Neural cell (in vitro differentiated cells): ENCODE data around the gene CIRBP.

Source experiments
- EP300 ChIP-seq: fragments of 450-650 bp; conservative IDR thresholded peaks from 2 replicates; pipeline ENCODE4 v1.6.1; 2014; ENCODE audit warnings: antibody characterized with exemption, mild to moderate bottlenecking, moderate library complexity; ENCODE audit not compliant: poor library complexity, severe bottlenecking
- TAF1 ChIP-seq: IDR thresholded peaks from 2 replicates; pipeline ENCODE4 v1.6.1; 2012; ENCODE audit warnings: low read depth
- TF ChIP-seq, protein P1 (sequence below): fragments of 450-650 bp; IDR thresholded peaks from 2 replicates; pipeline ENCODE4 v1.5.1; 2014; ENCODE audit warnings: antibody characterized with exemption, mild to moderate bottlenecking, moderate library complexity; ENCODE audit not compliant: poor library complexity, severe bottlenecking
- TF ChIP-seq, protein P2 (sequence below): IDR thresholded peaks from 2 replicates; pipeline ENCODE4 v1.6.1; 2012; ENCODE audit warnings: borderline replicate concordance

DNA sequence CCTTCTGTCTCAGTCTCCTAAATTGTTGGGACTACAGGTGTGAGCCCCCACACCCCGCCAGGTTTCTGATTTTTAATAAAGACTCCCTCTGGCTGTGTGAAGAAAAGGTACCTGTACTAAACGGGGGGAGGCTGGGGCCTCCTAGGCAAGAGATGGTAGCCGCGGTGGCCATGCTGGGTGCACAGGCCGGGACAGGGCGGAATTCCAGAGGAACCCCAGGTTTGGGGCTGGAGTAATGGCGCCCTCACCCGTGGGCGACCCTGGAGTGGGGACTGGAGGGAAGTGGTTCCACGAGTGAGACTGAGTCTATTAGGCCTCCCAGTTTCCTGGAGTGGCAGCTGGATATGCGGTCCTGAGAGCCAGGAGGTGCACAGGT, 29.7 kb upstream of the CIRBP start:
- TF ChIP-seq, protein P1, sequence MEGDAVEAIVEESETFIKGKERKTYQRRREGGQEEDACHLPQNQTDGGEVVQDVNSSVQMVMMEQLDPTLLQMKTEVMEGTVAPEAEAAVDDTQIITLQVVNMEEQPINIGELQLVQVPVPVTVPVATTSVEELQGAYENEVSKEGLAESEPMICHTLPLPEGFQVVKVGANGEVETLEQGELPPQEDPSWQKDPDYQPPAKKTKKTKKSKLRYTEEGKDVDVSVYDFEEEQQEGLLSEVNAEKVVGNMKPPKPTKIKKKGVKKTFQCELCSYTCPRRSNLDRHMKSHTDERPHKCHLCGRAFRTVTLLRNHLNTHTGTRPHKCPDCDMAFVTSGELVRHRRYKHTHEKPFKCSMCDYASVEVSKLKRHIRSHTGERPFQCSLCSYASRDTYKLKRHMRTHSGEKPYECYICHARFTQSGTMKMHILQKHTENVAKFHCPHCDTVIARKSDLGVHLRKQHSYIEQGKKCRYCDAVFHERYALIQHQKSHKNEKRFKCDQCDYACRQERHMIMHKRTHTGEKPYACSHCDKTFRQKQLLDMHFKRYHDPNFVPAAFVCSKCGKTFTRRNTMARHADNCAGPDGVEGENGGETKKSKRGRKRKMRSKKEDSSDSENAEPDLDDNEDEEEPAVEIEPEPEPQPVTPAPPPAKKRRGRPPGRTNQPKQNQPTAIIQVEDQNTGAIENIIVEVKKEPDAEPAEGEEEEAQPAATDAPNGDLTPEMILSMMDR, result no peak
- TF ChIP-seq, protein P2, sequence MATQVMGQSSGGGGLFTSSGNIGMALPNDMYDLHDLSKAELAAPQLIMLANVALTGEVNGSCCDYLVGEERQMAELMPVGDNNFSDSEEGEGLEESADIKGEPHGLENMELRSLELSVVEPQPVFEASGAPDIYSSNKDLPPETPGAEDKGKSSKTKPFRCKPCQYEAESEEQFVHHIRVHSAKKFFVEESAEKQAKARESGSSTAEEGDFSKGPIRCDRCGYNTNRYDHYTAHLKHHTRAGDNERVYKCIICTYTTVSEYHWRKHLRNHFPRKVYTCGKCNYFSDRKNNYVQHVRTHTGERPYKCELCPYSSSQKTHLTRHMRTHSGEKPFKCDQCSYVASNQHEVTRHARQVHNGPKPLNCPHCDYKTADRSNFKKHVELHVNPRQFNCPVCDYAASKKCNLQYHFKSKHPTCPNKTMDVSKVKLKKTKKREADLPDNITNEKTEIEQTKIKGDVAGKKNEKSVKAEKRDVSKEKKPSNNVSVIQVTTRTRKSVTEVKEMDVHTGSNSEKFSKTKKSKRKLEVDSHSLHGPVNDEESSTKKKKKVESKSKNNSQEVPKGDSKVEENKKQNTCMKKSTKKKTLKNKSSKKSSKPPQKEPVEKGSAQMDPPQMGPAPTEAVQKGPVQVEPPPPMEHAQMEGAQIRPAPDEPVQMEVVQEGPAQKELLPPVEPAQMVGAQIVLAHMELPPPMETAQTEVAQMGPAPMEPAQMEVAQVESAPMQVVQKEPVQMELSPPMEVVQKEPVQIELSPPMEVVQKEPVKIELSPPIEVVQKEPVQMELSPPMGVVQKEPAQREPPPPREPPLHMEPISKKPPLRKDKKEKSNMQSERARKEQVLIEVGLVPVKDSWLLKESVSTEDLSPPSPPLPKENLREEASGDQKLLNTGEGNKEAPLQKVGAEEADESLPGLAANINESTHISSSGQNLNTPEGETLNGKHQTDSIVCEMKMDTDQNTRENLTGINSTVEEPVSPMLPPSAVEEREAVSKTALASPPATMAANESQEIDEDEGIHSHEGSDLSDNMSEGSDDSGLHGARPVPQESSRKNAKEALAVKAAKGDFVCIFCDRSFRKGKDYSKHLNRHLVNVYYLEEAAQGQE, result no peak
- no peak for TF ChIP-seq EP300
- TF ChIP-seq TAF1, result no peak
